ENCODE measurements around the gene BIVM.

The BIVM gene

DNA sequence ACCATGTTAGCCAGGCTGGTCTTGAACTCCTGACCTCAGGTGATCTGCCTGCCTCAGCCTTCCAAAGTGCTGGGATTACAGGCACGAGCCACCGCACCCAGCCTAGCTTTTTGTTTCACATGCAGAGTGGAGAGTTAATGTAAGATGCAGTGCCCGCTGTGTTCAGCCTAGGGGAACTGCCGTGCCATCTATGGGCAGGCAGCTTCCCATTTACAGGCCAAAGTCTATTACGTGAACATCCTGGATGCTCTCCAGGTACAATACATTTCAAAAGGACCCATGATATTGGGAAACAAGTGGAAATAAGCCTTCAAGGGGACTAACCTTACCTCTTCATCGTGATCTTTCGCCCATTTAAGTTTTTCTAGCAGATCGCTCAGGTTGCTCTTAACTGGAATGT, 10.2 kb upstream of the BIVM start:
- no peak for DNase-seq

DNA sequence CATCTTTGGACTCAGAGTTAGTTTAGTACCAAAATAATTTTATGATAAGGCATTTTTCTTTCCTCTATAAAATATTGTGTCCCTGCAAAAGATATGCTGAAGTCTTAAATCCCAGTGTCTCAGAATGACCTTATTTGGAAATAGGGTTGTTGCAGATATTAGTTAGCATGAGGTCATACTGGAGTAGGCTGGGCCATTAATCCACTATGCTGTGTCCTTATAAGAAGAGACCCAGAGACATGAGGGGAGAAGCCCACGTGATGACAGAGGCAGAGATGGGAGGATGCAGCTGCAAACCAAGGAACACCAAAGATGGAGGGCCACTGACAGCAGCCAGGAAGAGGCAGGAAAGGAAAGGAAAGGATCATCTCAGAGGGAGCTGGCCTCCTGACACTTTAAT, 6.5 kb upstream of the BIVM start:
- DNase-seq: no peak

DNA sequence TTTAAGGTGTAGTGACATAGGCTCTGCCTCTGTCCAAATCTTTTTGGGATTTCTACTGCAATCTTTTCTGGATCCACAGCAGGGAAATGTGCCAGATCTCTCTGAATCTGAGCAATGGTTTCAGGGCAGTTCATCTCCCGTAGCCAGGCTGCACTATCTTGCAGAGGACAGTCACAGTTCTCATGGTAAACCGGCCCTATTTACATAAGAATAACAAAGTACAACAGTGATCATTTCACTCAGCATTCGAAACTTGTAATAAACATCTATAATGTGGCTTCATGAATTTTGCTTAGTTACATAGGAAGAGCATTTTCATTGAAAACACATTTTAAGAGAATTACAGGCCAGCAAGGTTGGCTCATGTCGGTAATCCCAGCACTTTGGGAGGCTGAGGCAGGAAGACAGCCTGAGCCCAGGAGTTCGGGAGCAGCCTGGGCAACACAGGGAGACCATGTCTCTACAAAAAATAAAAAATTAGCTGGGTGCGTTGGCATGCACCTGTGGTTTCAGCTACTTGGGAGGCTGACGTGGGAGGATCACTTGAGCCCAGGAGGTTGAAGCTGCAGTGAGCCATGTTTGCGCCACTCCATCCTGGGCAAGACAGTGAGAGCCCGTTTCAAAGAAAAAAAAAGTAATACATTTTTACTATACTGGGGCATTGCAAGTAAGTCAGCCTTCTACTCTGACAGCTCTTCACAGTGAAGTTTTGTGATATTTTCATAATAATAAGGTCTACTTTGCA, 5.1 kb upstream of the BIVM start:
- no peak for DNase-seq

DNA sequence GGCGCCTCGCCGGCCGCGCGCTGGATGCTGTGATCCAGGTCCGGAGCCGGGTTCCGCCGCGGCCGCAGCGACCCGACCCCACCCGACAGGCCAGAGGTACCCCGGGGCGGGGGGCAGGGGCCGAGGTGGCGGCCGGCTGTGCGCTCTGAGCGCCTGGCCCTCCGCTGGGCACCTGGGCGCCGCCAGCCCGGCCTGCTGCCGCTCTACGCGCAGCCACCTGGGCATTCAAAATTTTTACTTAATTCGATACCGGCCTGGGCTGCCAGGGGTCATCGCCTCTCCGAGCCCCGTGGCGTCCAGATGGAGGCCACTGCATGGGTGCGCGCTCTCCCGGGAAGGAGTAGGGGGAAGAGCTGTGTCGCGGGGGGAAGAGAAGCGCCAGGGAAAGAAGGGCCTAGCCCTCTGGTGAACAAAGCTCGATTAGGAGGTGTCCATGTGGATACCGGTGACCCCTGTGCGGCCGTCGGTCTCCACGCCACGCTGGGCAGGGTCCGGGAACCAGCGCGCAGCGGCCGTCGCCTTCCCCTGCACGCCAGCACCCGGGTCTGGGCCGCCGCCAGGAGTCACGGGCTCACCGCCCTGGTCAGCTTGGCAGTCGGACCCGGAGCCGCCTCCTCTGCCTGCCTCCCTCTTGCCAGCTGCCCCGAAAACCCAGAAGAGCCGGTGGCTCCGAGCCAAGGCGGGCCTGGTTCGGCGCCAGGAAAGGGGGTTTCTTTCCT, 666 bp downstream of the BIVM start:
- peak; percentile 75 for DNase-seq

DNA sequence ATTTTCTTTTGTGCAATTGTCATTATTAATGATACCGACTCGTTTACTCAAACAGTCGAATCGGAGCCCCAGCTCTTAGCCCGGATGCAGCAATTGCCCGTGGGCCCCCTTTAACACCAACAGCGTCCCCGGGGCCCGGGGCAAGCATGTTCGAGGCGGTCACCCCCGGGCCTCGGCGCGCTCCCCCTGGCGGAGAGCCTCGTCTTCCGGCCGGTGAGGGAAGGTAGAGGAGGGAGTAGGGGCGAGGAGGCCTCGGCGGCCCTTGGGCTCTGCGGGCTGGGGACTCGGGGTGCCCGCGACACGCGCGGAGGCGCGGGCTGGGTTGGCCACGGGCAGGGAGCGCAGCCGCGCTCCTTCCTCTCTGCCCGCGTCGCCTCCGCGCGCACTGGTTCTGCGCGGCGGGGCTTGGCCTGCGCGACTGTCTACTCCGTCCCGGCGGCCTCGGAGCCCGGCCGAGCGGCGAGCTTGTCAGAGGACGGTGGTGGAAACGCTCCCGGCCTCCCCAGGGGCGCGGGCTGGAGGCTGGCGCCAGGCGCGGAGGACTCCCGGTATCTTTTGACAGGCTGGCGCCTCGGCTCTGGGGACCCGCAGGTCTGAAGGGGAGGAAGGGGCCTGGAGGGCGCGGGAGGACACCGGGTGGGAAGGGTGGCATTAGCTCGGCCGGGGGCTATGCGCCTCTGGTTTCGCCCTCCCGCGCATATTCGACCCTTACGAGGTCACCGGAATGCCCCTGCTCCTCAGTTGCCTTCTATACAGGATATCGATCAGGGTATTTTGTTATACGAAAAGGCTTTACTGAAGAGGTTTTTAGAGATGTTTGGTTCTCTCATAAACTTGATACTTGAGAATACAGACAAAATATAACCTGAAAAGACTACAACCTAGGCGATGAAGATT, 1.5 kb downstream of the BIVM start:
- DNase-seq: peak; percentile 89

DNA sequence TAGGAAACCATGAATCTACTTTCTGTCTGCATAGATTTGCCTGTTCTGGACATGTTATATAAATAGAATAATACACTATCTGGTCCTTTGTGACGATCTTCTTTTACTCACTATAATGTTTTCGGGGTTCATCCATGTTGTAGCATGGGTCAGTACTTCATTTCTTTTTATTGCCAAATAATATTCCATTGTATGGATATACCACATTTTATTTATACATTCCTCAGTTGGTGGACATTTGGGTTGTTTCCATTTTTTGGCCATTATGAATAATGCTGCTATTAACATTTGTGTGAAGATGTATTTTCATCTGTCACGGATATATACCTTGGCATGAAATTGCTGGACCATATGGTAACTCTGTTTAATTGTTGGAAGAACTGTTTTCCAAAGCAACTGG, 6.8 kb downstream of the BIVM start:
- DNase-seq: no peak

DNA sequence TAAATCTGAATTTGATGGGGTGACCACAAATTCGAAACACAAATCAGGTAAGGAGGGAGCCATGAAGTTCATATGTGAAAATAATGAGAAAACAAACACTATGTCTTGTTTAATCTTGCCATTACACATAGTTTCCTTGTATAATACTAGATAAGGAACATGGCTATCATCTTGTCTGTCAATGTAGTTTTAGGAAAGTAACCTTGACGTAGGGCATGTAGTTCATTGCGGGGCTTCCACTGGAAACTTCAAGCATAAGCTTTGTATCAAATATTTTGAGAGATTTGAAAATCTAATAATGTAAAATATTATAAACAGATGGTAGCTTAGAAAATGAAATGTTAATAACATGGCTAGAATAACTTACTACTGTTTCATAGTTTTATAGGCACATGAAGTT, 8.8 kb downstream of the BIVM start:
- DNase-seq: no peak

DNA sequence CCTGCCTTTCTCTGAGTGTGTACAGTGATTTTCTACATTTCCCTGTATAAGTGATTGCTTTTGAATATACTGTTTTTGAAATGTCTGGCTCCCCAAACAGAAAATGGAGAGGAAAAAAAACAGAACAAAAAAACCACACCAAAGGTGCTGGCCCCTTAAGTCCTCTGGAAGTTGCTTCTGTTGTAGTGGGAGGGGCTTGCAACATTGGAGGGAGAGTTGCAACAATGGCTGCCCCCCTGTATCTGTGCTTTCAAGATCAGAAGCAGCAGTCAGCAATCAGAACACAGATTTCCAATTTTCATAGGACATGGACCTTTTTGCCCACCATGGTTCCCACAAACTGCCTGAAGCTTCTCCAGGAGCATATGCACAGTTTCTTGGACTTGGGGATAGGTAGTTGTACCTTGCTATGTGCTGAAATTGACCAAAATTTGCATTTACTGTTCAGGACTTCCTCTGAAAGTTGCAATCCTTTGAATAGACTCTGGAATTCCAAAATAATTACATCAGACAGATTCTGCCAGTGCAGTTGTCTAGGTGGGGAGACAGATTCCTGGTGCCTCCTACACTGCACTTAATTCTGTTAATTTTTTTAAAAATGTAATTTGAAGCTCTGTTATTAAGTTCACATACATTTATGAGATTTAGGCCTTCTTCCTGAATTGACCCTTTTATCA, 13.8 kb downstream of the BIVM start:
- DNase-seq: no peak

DNA sequence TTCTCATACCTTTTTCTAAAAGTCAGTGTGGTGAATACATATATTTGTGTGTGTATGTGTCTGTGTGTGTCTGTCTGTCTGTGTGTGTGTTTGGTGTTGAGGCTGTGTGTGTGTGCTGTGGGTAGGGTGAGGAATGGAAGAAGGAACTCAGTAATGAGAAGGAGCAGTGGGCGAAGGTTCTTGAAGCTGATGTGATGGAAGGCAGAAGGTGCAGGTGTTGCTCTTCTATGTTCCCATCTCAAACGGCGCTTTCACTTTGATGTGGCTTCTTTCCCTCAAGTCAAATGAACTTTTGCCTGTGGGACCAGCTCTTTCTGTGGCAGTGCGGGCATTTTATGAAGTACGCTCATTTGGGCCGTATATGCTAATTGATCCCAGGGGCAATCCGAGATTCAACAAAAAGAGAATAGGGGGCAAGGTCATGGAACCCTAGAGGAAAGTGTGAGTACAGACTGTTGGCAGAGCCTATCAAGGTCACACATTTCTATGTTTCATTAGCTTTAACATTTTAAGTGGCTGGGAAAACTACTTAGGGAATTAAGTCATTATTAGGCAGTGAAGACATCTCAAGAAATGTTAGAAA, 15.2 kb downstream of the BIVM start:
- DNase-seq: no peak

DNA sequence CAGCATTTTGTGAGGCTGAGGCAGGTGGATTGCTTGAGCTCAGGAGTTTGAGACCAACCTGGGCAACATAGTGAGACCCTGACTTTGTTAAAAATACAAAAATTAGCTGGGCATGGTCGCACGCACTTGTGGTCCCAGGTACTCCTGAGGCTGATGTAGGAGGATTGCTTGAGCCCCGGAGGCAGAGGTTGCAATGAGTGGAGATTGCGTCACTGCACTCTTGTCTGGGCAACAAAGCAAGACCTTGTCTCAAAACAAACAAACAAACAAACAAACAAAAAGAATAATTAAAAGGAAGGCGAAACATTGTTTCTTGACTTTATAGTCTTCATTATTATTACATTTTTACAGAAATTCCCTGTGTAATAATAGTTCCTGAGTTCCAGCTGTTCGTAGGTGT, 15.9 kb downstream of the BIVM start:
- no peak for DNase-seq

DNA sequence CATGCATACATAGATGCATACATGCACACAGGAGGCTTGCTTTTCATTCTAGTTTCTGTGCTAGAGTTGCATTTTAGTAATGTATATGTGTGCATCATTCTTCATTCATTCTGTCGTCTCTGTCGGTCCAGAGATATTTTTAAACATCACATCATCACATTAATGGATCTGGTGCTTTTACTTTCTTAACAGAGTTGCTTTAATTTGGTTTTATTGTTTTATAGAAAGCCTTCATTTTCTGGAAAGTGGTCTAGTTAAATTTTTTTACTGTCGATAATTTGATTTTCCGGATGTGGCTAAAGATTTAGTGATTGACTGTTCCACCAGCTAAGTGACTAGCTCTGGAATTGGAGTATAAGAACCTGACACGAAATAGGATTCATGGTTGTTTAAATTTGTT, 16.9 kb downstream of the BIVM start:
- no peak for DNase-seq

DNA sequence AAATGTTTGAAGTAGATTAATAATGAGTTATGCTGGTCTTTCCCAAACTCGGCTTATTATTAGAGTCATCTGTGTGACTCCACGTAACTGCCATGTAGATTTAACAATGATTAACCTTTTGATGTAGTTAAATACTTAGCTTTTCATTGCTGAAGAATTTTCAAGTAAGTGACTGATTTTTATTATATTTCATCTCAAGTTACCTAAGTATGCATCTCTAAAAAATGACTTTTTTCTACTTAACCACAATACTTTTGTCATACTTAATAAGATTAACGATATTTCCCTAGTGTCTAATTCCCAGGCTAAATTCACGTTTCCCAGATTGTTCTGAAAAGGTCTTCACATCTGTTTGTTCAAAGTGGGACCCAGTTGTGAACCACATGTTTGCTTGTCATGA, 17.8 kb downstream of the BIVM start:
- DNase-seq: no peak

DNA sequence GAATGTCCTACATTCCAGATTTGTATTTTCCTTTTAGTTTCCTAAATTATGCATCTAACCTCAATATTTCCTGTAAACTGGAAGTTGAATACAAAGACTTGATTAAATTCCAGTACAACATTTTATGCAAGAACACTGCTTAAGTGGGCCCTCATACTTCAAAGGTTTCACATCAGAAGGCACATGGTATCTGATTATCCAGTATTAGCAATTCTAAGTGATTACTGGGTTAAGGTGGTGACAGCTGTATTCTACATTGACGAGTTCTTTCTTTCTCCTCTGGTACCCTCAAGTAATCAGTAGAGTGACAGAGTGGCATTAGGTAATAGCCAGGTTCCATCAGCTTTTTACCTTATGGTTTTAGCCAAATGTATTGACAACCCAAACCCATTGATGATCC, 18.3 kb downstream of the BIVM start:
- no peak for DNase-seq

DNA sequence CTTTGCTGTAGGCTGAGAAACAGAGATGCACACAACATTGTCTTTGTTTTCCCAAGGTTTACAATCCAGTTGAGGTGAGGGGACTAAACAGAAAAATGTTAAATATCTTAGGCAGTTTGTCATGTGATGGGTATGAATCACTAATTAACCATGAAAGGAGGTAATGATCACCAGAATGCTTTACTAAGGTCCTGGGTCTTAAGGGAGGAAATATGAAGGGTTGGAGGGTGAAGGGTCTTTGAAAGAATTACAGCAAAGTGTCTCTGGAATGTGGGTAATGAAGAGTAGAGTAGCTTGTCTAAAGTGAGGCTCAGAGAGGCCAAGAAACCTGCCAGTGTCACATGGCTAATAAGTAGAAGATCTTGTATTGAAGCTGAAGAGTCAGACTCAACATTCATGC, 19.0 kb downstream of the BIVM start:
- DNase-seq: no peak

DNA sequence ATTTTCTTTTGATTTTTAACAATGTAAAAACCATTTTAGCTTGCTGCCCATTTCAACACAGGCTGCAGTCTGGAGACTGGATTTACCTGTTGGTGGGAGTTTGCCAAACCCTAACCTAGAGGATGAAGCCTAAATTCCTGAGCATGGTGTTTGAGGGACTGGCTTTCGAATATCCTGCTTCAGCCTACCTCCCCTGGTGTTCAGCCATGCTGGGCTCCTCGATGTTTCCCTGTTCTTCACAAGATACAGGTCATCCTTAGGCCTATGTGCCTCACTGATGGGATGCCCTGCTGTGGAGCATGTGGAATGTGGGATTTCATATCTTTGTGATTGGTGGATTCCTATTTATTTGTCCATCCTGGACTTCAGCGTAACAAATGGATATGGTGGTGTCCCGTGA, 26.5 kb downstream of the BIVM start:
- DNase-seq: no peak

DNA sequence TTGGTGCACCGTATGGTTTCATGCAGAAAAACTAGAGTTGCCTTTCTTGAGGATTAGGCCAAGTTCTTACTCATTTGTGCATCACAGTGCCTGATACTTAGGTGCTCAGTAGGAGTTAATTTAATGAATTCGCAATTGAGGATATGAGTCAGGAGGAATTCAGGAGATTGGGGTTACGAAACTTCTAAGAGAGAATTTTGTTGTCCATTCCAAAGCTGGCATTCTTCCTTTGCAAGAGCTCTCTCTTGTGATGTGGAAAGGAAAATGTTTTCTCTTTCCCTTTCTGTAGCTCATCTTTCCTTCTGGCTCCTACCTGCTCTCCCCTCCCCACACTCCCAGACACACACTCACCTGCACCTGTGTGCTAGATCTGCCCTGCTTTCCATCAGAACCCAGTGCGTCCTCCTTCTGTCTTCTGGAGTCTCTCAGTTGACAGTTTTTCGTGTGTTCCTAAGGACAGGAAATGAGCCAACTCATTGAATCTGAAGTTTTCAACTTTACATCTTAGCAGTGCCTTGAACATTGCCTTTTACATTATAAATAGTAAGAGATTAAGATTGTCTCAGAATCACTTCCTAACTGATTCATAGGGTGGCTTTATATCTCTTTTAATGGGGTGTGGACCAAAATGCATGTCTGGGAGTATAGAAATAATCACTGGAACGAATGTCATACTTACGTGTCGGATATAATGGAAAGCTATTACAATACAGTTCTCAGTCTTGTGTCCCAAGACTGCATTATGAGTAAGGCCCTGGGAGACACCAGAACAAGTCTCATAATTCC, 27.2 kb downstream of the BIVM start:
- no peak for DNase-seq

DNA sequence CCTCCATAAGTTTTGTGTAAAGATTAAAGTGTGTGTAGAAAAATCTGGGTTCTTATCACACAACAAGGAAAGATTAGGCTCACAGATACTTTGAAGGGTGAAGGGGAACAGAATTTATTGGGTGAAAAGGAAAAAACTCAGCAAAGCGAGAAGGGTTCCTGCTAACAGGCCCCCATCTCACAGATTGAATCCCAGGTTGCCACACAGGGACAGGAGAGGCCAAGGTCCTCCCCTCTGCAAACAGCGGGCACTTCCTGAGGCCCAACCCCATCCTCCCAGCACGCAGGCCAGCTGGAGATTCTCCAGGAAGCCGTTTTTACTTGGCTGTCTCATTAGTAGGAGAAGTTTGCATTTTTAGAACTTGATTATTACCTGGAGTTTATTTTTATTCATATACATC, 31.7 kb downstream of the BIVM start:
- DNase-seq: no peak

DNA sequence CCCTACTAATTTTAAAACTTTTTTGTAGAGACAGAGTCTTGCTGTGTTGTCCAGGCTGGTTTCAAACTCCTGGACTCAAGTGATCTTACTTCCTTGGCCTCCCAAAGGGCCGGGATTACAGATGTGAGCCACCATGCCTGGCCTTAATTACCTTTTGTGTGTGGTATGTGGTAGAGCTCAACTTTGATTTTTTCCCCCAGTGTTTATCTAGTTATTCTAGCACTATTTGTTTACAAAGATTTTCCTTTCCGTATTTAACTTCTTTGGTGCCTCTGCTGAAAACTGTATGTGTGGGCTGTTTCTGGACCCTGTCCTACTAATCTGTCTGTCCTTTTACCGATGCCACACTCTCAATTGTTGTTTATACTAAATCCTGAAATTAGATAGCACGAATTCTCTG, 37.6 kb downstream of the BIVM start:
- no peak for DNase-seq

DNA sequence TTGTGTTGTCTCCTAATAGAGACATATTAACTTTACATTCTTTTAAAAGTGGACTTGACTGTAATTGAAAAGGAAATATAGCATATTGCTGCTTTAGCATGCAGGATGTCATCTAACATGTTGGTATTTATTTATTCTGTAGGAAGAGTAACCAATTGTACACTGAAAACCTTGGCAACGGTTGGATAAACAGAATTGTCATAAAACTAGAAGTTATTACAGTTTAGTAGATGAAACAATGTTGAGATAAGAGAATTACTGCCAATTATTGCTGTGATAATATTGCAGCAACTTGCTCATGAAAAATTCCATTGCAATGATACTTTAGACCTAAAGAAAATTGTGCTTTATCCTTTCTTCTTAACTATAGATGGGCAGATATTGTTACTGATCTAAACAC, 39.4 kb downstream of the BIVM start:
- no peak for DNase-seq

DNA sequence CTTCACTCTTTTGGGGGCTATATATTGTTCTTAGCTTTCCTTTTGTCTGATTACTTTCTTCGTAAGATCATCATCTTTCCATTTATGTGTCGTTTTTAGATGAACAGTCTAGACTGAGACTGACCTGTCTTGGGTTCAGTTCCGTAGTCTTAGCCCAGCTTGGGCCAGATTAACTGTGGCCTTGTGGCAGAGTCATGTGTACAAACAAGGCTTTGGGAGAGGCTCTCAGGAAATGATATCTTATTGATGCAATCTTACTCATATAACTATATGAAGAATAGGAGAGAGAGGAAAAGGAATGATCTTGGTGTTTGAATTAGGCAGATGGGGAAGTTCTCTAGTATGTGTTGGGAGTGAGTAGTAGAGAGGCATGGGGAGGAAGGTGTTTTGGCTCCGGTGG, 40.1 kb downstream of the BIVM start:
- no peak for DNase-seq

DNA sequence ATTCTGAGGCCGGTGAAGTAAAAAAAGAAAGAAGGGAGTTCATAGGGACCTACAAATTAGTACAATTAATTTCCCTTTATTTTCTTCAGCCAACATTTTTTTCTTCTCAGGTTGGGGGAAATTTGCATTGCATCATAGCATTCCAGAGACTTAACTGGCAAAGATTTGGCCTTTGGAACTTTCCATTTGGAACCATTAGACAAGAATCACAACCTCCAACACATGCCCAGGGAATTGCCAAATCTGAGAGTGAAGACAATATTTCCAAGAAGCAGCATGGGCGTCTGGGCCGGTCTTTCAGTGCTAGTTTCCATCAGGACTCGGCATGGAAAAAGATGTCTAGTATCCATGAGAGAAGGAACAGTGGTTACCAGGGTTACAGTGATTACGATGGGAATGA, 40.5 kb downstream of the BIVM start:
- no peak for DNase-seq

DNA sequence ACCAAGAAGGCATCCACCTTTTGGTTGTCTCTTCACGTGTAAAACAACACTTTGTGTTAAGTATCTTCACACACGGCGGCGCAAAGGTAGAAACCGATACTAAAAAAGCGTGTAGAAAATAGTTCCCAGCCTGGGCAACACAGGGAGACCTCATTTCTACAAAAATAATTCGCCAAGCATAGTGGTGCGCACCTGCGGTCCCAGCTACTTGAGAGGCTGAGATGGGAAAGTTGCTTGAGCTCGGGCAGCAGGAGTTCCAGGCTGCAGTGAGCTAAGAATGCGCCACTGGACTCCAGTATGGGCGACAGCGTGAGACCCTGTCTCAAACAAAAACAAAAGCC, 46.3 kb downstream of the BIVM start:
- DNase-seq: no peak
